Vagina (tissue), 2 donors: Measurements from ENCODE around the gene RNF215. TPM values are rescaled to one million over a fixed set of nuclear protein-coding genes. Genes with fewer than 3 reads are reported as not detected.

Experiments used
- DNase-seq, 2 donors: peaks; one replicate each; pipeline ENCODE4 v3.0.0-alpha.2; 2017; ENCODE audit errors: extremely low spot score in 2 of 2
- H3K27ac ChIP-seq: fragments of 200-600 bp; sonication (generic); one replicate; pipeline ENCODE4 v1.5.1; 2019
- H3K27me3 ChIP-seq: fragments of 200-600 bp; sonication (generic); one replicate; pipeline ENCODE4 v1.5.1; 2019
- H3K36me3 ChIP-seq, 2 donors: fragments of 200-600 bp; sonication (generic); one replicate each; pipeline ENCODE4 v1.5.1; 2017 to 2019
- H3K4me1 ChIP-seq: fragments of 200-600 bp; sonication (generic); one replicate; pipeline ENCODE4 v1.5.1; 2019
- H3K4me3 ChIP-seq, 2 donors: fragments of 200-600 bp; sonication (generic); 1 replicate in 1 of 2; 2 replicates in 1 of 2; pipeline ENCODE4 v1.5.1; 2016 to 2019
- H3K9me3 ChIP-seq: fragments of 200-600 bp; sonication (generic); one replicate; pipeline ENCODE4 v1.5.1; 2019
- CTCF ChIP-seq, 3 experiments: fragments of 450-650 bp in 2 of 3; fragments of 200-600 bp in 1 of 3; sonication (generic) in 1 of 3; IDR thresholded peaks; one replicate each; pipeline ENCODE4 v1.5.1; 2017 to 2019; ENCODE audit warnings: antibody characterized with exemption in 3 of 3, mild to moderate bottlenecking in 2 of 3, moderate library complexity in 2 of 3
- POLR2A ChIP-seq, 2 donors: fragments of 450-650 bp; IDR thresholded peaks; one replicate each; pipeline ENCODE4 v1.6.1; 2017; ENCODE audit warnings: antibody characterized with exemption in 2 of 2, mild to moderate bottlenecking in 2 of 2, moderate library complexity in 2 of 2
- POLR2AphosphoS5 ChIP-seq, 2 donors: sonication (generic); formaldehyde crosslinking; IDR thresholded peaks; one replicate each; pipeline ENCODE4 v1.9.0; 2017; ENCODE audit warnings: antibody characterized with exemption in 2 of 2, mild to moderate bottlenecking in 2 of 2, low read depth in 1 of 2; ENCODE audit not compliant: insufficient read depth in 1 of 2
- intact Hi-C: fragments of 100-400 bp; cut with DNase I; formaldehyde crosslinking; loops from one replicate; pipeline ENCODE4 v1.15.1; 2023
- total RNA-seq: library from RNA; depleted of rRNA; stranded (reverse); fragments of >200 nt; gene quantifications from one replicate; pipeline ENCODE4 v1.2.3, GENCODE V29; 2016

RNF215 gene
- total RNA-seq, 1 donor from 2014 or later: 17.4 TPM

DNA sequence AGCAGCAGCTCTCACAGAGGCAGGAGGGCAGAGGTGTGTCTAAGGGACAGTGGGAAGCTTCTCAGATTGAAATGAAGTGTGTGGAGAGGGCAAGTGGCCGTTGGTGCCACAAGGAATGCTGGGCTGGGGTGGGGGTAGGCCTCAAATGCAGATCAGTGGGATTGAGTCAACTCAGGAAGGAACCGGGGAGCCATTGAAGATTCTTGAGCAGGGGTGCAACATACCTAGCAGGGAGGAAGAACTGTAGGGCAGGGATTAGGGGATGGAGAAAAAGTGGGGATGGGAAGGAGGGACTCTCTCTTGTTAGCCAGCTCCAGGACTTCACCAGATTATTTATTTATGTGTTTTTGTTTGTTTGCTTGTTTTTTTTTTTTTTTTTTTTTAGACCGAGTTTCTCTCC lies 6.7 kb upstream of the RNF215 start:
- Histone ChIP-seq H3K27me3 (no peaks in the 10 kb centered on the region), H3K4me1 (peaks cover 26% of the 10 kb centered on the region), H3K27ac (no peak overlapping the region), H3K9me3 (no peaks in the 10 kb centered on the region), H3K4me3 (no peak overlapping the region), H3K36me3 (no peaks in the 10 kb centered on the region)
- intact Hi-C loops: no loop called here
- TF ChIP-seq CTCF (IDR thresholded peaks at IDR 0.05) (no peak), POLR2A (IDR thresholded peaks at IDR 0.05) (no peak), POLR2AphosphoS5 (IDR thresholded peaks at IDR 0.05; ENCODE audit: insufficient read depth in 1 of 2, low read depth in 1 of 2) (no peak)
- DNase-seq: no peak

DNA sequence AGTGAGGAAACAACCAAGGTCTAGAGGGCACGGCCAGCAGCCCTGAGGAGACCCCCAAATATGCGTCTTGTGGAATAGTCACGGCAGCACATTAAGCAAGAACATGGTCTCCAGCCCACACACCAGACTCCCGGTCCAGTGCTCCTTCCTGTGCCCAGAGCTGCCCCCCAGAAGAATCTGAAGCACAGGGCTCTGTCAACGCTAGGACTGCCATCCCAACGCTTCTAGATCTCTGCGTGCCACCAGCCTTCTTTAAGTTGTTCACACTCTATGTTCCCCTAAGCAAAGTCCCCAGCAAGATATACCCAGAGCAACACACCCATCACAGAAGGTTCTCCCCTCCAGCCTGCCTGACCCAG lies 6.1 kb upstream of the RNF215 start:
- TF ChIP-seq CTCF (IDR thresholded peaks at IDR 0.05) (no peak), POLR2AphosphoS5 (IDR thresholded peaks at IDR 0.05; ENCODE audit: insufficient read depth in 1 of 2, low read depth in 1 of 2) (no peak), POLR2A (IDR thresholded peaks at IDR 0.05) (no peak)
- Histone ChIP-seq H3K27ac (no peak overlapping the region), H3K36me3 (no peaks in the 10 kb centered on the region), H3K9me3 (no peaks in the 10 kb centered on the region), H3K27me3 (no peaks in the 10 kb centered on the region), H3K4me1 (peaks cover 20% of the 10 kb centered on the region), H3K4me3 (no peak overlapping the region)
- intact Hi-C loops: no loop called here
- DNase-seq: no peak

DNA sequence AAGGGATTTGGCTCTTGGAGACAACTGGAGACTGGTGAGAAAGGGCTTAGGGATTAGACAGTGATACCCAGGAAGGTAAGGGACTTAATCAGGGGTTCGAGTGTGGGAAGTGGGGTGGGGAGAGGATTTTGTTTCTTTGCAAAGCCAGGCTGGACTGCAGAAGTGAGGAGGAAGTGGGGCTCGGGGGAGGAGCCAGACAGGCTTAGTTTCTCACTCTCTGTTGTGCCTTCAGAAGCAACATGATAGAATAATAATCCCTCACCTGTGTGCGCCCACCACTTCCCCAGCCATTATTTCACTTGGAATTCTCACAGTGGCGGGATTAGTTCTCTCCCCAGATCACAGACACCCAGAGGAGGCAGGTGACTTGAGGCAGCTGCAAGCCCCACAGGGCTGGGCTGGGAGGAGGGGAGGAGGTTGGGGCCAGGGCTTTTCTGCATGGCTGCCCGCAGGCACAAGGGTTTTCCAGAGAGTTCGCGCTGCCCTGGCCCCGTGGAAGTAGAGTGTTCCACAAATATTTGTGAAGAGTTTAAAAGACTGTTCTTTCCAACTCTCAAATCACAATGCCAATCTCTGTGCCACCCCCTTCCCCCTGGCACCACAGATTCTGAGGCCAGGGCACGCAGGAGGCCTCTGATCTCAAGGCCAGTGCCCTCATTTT lies 5.6 kb upstream of the RNF215 start:
- DNase-seq: no peak
- H3K4me3 ChIP-seq: no peak overlapping the region
- TF ChIP-seq POLR2AphosphoS5 (IDR thresholded peaks at IDR 0.05; ENCODE audit: insufficient read depth in 1 of 2, low read depth in 1 of 2): no peak
- TF ChIP-seq POLR2A (IDR thresholded peaks at IDR 0.05): no peak
- no peak for TF ChIP-seq CTCF (IDR thresholded peaks at IDR 0.05)
- intact Hi-C loops: no loop called here
- H3K4me1 ChIP-seq: peaks cover 15% of the 10 kb centered on the region
- H3K36me3 ChIP-seq: no peaks in the 10 kb centered on the region
- no peaks in the 10 kb centered on the region for H3K9me3 ChIP-seq
- no peaks in the 10 kb centered on the region for H3K27me3 ChIP-seq
- no peak overlapping the region for H3K27ac ChIP-seq

GRCh38 chr22:30390974-30391691 lies 3.9 kb upstream of the RNF215 start:
- Histone ChIP-seq H3K36me3 (no peaks in the 10 kb centered on the region), H3K27me3 (no peaks in the 10 kb centered on the region), H3K4me3 (no peak overlapping the region), H3K9me3 (no peaks in the 10 kb centered on the region), H3K4me1 (peaks cover 9% of the 10 kb centered on the region), H3K27ac (no peak overlapping the region)
- intact Hi-C loops: no loop called here
- DNase-seq: no peak
- peak; percentile 53 to 61 (median 57) for TF ChIP-seq CTCF (IDR thresholded peaks at IDR 0.05)
- no peak for TF ChIP-seq POLR2A (IDR thresholded peaks at IDR 0.05)

DNA sequence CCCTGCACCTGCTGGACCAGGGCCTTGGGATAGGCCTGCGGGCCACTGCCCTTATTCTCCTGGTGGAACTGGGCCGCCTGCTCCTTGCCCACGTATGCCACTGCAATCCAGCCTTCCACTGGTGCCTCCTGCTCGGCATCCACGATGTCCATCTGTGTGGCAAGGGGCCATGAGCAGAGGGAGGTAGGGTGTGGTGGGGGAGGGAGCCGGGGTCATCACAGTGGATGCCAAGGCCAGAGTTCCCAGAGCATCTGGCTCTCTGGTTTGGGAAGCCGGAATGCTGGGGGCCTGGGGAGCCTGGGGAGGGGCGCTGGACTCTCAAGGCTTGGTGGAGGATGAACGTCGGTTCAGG lies 627 bp downstream of the RNF215 start:
- H3K27ac ChIP-seq: peak overlapping the region; percentile 31
- peaks cover 12% of the 10 kb centered on the region for H3K4me1 ChIP-seq
- H3K36me3 ChIP-seq: peaks cover 0 to 17% of the 10 kb centered on the region in 2 donors
- TF ChIP-seq POLR2AphosphoS5 (IDR thresholded peaks at IDR 0.05; ENCODE audit: insufficient read depth in 1 of 2, low read depth in 1 of 2) (no peak), CTCF (IDR thresholded peaks at IDR 0.05) (no peak), POLR2A (IDR thresholded peaks at IDR 0.05) (no peak)
- peak overlapping the region; percentile 49 to 51 for H3K4me3 ChIP-seq
- intact Hi-C loops: loop anchor here (2.0 to 5.0 kb wide), 2 partner anchors 98 to 124 kb away; partner anchors contain the start of gene CASTOR1
- no peaks in the 10 kb centered on the region for H3K27me3 ChIP-seq
- H3K9me3 ChIP-seq: no peaks in the 10 kb centered on the region
- DNase-seq: no peak
